Measurements from ENCODE around the gene HLA-DQA1.

DNA sequence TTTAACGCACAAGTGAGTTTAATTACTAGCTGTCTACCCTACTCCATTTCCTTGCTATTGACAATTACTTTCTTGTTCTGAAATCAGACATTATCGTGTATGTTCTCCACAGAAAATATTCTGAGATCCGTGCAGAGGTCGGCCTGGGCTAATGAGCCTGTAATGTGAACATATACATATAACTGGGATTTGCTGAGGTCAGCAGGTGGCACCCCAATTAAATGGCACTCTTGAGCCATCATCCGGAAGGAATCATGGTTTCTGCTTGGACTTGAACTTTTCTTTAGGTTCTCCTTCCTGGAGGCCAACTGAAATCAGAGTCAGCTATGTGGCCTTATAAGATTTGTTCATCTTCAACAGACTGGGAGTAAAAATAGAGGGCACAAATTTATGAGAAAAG is 25.6 kb downstream of the HLA-DQA1 start:
- TF ChIP-seq, protein P1, sequence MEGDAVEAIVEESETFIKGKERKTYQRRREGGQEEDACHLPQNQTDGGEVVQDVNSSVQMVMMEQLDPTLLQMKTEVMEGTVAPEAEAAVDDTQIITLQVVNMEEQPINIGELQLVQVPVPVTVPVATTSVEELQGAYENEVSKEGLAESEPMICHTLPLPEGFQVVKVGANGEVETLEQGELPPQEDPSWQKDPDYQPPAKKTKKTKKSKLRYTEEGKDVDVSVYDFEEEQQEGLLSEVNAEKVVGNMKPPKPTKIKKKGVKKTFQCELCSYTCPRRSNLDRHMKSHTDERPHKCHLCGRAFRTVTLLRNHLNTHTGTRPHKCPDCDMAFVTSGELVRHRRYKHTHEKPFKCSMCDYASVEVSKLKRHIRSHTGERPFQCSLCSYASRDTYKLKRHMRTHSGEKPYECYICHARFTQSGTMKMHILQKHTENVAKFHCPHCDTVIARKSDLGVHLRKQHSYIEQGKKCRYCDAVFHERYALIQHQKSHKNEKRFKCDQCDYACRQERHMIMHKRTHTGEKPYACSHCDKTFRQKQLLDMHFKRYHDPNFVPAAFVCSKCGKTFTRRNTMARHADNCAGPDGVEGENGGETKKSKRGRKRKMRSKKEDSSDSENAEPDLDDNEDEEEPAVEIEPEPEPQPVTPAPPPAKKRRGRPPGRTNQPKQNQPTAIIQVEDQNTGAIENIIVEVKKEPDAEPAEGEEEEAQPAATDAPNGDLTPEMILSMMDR (IDR thresholded peaks at IDR 0.05), result no peak
- no peak for TF ChIP-seq POLR2A (IDR thresholded peaks at IDR 0.05)

Measured in stomach (tissue), 4 donors.